Testis (tissue), 2 donors: Measurements from ENCODE around the gene CEMP1.
"Not testable (repeated sequence)": the region's sequence is repeated elsewhere in the genome, so short reads cannot be mapped to it uniquely, and the experiment has no call there.

ENCODE experiments used
- POLR2A ChIP-seq: fragments of 450-650 bp; IDR thresholded peaks from one replicate; pipeline ENCODE4 v1.6.1; 2017; ENCODE audit warnings: antibody characterized with exemption, mild to moderate bottlenecking, moderate library complexity
- TF ChIP-seq, protein P1 (sequence below), 3 experiments: fragments of 450-650 bp in 2 of 3; fragments of 200-600 bp in 1 of 3; sonication (generic) in 1 of 3; IDR thresholded peaks; one replicate each; pipeline ENCODE4 v1.5.1; 2016 to 2019; ENCODE audit warnings: antibody characterized with exemption in 3 of 3, mild to moderate bottlenecking in 2 of 3, moderate library complexity in 1 of 3

DNA sequence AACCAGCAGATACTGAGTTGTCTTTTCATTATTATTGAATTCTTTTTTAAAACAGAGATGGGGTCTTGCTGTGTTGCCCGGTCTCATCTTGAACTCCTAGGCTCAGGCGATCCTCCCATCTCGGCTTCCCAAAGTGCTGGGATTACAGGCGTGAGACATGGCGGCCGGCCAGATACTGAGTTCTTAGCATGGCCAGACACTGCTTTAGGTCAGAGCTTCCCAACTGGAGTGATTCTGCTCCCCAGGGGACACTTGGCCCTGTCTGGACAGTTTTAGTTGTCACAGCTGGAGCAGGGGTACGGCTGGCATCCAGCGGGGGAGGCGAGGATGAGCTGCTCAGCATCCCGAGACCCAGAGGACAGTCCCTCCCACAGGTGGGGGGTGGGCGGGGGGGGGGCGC lies 47.7 kb upstream of the CEMP1 start:
- TF ChIP-seq, protein P1, sequence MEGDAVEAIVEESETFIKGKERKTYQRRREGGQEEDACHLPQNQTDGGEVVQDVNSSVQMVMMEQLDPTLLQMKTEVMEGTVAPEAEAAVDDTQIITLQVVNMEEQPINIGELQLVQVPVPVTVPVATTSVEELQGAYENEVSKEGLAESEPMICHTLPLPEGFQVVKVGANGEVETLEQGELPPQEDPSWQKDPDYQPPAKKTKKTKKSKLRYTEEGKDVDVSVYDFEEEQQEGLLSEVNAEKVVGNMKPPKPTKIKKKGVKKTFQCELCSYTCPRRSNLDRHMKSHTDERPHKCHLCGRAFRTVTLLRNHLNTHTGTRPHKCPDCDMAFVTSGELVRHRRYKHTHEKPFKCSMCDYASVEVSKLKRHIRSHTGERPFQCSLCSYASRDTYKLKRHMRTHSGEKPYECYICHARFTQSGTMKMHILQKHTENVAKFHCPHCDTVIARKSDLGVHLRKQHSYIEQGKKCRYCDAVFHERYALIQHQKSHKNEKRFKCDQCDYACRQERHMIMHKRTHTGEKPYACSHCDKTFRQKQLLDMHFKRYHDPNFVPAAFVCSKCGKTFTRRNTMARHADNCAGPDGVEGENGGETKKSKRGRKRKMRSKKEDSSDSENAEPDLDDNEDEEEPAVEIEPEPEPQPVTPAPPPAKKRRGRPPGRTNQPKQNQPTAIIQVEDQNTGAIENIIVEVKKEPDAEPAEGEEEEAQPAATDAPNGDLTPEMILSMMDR (IDR thresholded peaks at IDR 0.05), result not testable (repeated sequence)
- not testable (repeated sequence) for TF ChIP-seq POLR2A
